IPS-18c (cell line): ENCODE data around the gene SRRM2.

Experiments used
- H3K4me3 ChIP-seq: 2 replicates; pipeline ENCODE4 v1.7.0; 2013; ENCODE audit warnings: low read depth, mild to moderate bottlenecking, low read length, moderate library complexity; ENCODE audit not compliant: insufficient read depth
- H3K9me3 ChIP-seq: one replicate; pipeline ENCODE4 v1.6.1; 2013; ENCODE audit warnings: mild to moderate bottlenecking, low read length, moderate library complexity; ENCODE audit not compliant: control insufficient read depth, insufficient read depth

The SRRM2 gene

GRCh38 chr16:2749476-2749875 is 3.0 kb upstream of the SRRM2 start:
- Histone ChIP-seq H3K4me3 (no peak overlapping the region), H3K9me3 (no peaks in the 10 kb centered on the region)

- H3K9me3 ChIP-seq: no peaks in the 10 kb centered on the region
- H3K4me3 ChIP-seq: no peak overlapping the region
These were observed 2.5 kb upstream of the SRRM2 start for GRCh38 chr16:2749936-2750335.

DNA sequence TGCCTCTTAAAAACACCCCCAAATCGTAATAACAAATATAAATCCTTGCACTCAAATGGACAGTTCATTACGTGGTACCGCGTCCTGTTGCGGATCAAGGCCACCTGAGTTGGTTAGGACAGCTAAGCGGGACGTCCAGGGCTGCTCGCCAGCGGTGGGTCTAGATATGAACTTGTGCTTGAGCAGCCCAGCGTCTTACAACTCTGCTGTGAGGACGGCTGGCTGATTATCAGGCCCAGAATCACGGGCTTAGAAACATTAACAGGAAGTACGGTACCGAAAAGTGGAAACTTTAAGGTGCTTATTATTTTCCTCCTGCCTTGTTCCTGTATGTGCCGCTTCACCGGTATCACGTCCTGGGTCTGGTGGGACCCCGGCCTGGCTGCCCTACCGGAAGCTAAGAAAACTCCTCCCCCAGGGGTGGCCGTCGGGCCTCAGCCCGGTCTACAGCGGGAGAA is 832 bp upstream of the SRRM2 start:
- peak overlapping the region; percentile 94 for H3K4me3 ChIP-seq

DNA sequence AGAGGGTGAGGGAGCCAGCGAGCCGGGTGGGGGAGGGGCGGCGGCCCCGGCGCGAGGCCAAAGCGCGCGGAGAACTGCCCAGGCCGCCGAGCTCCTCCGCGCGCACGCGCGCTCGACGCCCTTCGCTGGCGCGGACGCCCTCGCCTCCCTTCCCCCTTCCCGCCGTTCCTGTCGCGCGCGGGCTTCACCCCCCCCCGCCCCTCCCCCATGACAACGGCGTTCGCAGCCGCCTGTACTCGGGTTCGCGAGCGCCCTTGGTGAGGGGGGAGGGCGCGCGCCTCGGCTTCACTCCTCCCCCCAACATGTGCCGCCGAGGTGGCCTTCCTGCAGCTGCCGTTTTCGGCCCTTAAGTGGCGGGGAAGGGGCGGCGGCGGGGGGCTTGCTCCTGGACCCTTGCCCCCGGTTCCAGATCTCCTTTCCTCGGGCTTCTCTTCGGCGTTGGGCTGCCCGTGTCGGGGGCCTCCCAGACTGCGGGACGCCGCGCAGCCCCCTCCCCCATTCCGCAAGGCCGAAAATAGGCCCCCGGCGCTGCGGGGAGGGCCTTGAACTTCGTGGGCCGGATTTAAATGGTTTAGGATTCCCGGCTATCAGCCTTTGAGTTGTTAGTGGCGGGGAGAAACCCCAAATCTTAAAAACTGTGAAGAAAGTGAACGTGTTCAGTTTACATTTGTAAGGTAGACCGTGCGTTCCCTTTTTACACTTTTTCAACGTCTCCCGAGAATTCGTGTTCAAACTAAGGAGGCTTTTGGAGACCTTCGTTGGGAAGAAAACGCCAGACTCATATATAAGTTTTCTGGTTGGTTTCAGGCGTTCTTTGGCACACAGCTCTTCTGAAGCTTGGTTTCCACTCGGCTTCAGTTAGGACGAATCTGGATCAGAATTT is 653 bp downstream of the SRRM2 start:
- Histone ChIP-seq H3K9me3 (no peaks in the 10 kb centered on the region), H3K4me3 (peak overlapping the region; percentile 94)

More for the DNA sequence above, 832 bp upstream of the SRRM2 start:
- no peaks in the 10 kb centered on the region for H3K9me3 ChIP-seq

DNA sequence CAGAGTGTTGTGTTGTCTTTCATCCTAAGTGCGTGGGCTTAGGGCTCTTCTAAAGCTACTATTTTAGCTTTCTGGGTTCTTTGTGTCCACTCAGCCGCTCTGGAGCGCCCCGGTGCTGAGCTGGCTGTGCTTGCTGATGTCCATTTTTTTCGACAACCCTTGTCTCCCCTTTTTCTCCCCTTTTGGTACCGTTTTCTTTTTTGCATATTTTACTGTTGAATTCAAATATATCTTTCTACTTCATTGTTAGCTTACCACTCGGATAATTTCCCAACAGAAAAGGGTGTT is 1.2 kb downstream of the SRRM2 start:
- Histone ChIP-seq H3K9me3 (no peaks in the 10 kb centered on the region), H3K4me3 (peak overlapping the region; percentile 94)

DNA sequence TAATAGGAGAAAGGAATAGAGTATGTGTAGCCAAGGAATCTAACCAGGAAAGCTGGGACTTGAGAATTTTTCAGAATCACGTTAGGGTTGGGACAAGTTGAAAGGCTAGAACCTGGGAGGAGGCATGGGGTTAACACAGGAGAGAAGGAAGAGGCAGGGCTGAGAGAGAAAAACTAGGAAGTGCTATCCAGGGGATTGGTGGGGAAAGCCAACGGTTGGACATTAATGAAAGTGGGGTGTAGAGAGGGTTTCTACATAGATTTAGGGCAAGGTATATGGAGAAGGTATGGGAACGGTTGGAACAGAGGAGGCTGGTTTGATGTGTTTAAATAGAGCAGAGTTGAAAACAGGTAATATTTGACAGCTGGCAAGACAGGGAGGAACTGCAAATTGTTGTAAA is 2.7 kb downstream of the SRRM2 start:
- Histone ChIP-seq H3K4me3 (no peak overlapping the region), H3K9me3 (no peaks in the 10 kb centered on the region)

DNA sequence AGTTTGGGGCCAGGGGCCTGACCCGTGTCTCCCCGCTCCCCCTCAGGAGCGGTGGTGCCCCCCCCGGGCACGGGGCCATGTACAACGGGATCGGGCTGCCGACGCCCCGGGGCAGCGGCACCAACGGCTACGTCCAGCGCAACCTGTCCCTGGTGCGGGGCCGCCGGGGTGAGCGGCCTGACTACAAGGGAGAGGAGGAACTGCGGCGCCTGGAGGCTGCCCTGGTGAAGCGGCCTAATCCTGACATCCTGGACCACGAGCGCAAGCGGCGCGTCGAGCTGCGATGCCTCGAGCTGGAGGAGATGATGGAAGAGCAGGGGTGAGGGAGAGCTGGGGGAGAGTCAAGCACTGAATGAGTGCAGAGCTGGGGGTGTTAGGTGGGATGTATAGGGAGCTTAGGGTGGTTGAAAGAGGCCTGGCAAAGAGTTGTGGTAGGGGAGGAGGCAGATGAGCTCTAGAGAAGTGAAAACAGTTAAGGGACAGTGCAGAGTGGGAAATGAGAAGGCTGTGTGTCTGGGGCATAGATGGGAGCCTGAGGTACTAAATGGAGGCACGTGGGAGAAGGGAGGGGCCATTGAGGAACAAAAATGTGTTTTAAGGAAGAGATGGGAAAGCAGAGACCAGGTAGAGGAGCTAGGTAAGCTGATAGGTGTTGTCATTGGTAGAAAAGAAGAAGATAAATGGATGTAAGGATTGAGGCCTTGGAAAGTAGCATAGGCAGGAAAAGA is 4.0 kb downstream of the SRRM2 start:
- peak overlapping the region; percentile 4; the same call in 1 of the 2 replicates for H3K4me3 ChIP-seq
- H3K9me3 ChIP-seq: peaks cover 3% of the 10 kb centered on the region

- peaks cover 6% of the 10 kb centered on the region for H3K9me3 ChIP-seq
- no peak overlapping the region for H3K4me3 ChIP-seq
These were observed 4.9 kb downstream of the SRRM2 start for GRCh38 chr16:2757344-2757743.

DNA sequence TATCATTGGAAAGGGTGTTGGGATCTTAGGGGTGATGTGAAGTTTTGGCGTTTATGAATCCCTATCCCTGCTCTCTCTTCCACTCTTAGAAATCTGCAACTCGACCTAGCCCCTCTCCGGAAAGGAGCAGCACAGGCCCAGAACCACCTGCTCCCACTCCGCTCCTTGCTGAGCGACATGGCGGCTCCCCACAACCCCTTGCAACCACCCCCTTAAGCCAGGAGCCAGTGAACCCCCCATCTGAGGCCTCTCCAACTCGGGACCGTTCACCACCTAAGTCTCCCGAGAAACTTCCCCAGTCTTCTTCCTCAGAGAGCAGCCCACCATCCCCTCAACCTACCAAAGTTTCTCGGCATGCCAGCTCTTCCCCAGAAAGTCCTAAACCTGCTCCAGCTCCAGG is 9.0 kb downstream of the SRRM2 start:
- peaks cover 6% of the 10 kb centered on the region for H3K9me3 ChIP-seq
- no peak overlapping the region for H3K4me3 ChIP-seq

GRCh38 chr16:2761886-2762583 is 9.6 kb downstream of the SRRM2 start:
- Histone ChIP-seq H3K9me3 (peaks cover 6% of the 10 kb centered on the region), H3K4me3 (no peak overlapping the region)

DNA sequence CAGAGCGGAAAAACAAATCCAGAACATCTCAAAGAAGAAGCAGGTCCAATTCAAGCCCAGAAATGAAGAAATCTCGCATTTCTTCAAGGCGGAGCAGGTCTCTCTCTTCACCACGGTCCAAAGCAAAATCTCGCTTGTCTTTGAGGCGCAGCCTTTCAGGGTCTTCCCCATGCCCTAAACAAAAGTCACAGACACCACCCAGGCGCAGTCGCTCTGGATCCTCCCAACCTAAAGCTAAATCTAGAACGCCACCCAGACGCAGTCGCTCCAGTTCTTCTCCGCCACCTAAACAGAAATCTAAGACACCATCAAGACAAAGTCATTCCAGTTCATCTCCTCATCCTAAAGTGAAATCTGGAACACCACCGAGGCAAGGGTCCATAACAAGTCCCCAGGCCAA is 10.3 kb downstream of the SRRM2 start:
- H3K9me3 ChIP-seq: peaks cover 6% of the 10 kb centered on the region
- H3K4me3 ChIP-seq: no peak overlapping the region

- peaks cover 6% of the 10 kb centered on the region for H3K9me3 ChIP-seq
- H3K4me3 ChIP-seq: no peak overlapping the region
These were observed 10.7 kb downstream of the SRRM2 start for GRCh38 chr16:2763173-2763572.

DNA sequence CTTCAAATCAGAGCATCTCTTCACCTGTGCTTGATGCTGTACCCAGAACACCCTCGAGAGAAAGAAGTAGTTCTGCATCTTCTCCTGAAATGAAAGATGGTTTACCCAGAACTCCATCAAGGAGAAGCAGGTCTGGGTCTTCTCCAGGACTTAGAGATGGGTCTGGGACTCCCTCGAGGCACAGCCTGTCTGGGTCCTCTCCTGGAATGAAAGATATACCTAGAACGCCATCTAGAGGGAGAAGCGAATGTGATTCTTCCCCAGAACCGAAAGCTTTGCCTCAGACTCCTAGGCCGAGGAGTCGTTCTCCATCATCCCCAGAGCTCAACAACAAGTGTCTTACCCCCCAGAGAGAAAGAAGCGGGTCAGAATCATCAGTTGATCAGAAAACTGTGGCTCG is 12.3 kb downstream of the SRRM2 start:
- Histone ChIP-seq H3K4me3 (no peak overlapping the region), H3K9me3 (peaks cover 6% of the 10 kb centered on the region)

DNA sequence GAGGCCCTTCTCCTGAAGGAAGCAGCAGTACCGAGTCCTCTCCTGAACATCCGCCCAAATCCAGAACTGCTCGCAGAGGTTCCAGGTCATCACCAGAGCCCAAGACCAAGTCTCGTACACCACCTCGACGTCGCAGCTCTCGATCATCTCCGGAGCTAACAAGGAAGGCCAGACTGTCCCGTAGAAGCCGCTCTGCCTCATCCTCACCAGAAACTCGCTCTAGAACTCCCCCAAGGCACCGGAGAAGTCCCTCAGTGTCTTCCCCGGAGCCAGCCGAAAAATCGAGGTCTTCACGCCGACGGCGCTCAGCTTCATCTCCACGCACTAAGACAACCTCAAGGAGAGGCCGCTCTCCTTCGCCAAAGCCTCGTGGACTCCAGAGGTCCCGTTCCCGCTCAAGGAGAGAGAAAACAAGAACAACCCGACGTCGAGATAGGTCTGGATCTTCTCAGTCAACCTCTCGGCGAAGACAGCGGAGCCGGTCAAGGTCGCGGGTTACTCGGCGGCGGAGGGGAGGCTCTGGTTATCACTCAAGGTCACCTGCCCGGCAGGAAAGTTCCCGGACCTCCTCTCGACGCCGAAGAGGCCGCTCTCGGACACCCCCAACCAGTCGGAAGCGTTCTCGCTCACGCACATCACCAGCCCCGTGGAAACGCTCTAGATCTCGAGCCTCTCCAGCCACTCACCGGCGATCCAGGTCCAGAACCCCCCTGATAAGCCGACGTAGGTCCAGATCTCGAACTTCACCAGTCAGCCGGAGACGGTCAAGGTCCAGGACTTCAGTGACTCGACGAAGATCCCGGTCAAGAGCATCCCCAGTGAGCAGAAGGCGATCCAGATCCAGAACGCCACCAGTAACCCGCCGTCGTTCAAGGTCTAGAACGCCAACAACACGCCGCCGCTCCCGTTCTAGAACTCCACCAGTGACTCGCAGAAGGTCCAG is 13.3 kb downstream of the SRRM2 start:
- Histone ChIP-seq H3K9me3 (peaks cover 9% of the 10 kb centered on the region), H3K4me3 (no peak overlapping the region)

GRCh38 chr16:2766430-2767139 is 14.1 kb downstream of the SRRM2 start:
- H3K9me3 ChIP-seq: peaks cover 5% of the 10 kb centered on the region
- H3K4me3 ChIP-seq: no peak overlapping the region

DNA sequence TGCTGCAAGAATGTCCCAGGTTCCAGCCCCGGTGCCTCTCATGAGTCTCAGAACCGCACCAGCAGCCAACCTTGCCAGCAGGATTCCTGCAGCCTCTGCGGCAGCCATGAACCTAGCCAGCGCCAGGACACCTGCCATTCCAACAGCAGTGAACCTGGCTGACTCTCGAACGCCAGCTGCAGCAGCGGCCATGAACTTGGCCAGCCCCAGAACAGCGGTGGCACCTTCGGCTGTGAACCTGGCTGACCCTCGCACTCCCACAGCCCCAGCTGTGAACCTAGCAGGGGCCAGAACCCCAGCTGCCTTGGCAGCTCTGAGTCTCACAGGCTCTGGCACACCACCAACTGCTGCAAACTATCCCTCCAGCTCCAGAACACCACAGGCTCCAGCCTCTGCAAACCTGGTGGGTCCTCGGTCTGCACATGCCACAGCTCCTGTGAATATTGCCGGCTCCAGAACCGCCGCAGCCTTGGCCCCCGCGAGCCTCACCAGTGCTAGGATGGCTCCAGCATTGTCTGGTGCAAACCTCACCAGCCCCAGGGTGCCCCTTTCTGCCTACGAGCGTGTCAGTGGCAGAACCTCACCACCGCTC is 14.8 kb downstream of the SRRM2 start:
- Histone ChIP-seq H3K9me3 (peaks cover 2% of the 10 kb centered on the region), H3K4me3 (no peak overlapping the region)
